ENCODE measurements around the gene TASL.

- TF ChIP-seq, protein P1, sequence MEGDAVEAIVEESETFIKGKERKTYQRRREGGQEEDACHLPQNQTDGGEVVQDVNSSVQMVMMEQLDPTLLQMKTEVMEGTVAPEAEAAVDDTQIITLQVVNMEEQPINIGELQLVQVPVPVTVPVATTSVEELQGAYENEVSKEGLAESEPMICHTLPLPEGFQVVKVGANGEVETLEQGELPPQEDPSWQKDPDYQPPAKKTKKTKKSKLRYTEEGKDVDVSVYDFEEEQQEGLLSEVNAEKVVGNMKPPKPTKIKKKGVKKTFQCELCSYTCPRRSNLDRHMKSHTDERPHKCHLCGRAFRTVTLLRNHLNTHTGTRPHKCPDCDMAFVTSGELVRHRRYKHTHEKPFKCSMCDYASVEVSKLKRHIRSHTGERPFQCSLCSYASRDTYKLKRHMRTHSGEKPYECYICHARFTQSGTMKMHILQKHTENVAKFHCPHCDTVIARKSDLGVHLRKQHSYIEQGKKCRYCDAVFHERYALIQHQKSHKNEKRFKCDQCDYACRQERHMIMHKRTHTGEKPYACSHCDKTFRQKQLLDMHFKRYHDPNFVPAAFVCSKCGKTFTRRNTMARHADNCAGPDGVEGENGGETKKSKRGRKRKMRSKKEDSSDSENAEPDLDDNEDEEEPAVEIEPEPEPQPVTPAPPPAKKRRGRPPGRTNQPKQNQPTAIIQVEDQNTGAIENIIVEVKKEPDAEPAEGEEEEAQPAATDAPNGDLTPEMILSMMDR (IDR thresholded peaks at IDR 0.05 in 8 of 11, conservative IDR thresholded peaks at IDR 0.05 in 3 of 11): peak in 1 of 11 experiments; percentile 6
- TF ChIP-seq POLR2A (IDR thresholded peaks at IDR 0.05) (no peak), POLR2AphosphoS5 (IDR thresholded peaks at IDR 0.05) (no peak)
Observed at GRCh38 chrX:30618160-30618765, 40.7 kb upstream of the TASL start.

Data from spleen (tissue), 7 donors.